MM.1S (cell line): ENCODE measurements around the gene TMPRSS3.

ENCODE experiments used
- DNase-seq: peaks from one replicate; pipeline ENCODE4 v3.0.0-alpha.2; 2015
- H2AFZ ChIP-seq: fragments of 300-600 bp; sonication (generic); 2 replicates; pipeline ENCODE4 v1.6.0; 2016; ENCODE audit warnings: antibody characterized with exemption, low read length
- H3F3A ChIP-seq: fragments of 300-600 bp; sonication (generic); 2 replicates; pipeline ENCODE4 v1.6.1; 2016; ENCODE audit warnings: mild to moderate bottlenecking, antibody characterized with exemption, low read length, moderate library complexity, mixed read lengths; ENCODE audit not compliant: insufficient read depth
- H3K27ac ChIP-seq: fragments of 300-600 bp; sonication (generic); 2 replicates; pipeline ENCODE4 v1.5.1; 2016; ENCODE audit warnings: mild to moderate bottlenecking, low read length
- H3K27me3 ChIP-seq: fragments of 300-600 bp; sonication (generic); replicated peaks from 2 replicates; pipeline ENCODE4 v1.6.0; 2016; ENCODE audit warnings: low read length; ENCODE audit not compliant: insufficient read depth
- H3K36me3 ChIP-seq: fragments of 300-600 bp; sonication (generic); replicated peaks from 2 replicates; pipeline ENCODE4 v1.6.1; 2016; ENCODE audit warnings: mild to moderate bottlenecking, low read length, mixed read lengths; ENCODE audit not compliant: insufficient read depth
- H3K4me1 ChIP-seq: fragments of 300-600 bp; sonication (generic); 2 replicates; pipeline ENCODE4 v1.6.1; 2016; ENCODE audit warnings: low read length, mixed read lengths
- H3K4me2 ChIP-seq: fragments of 300-600 bp; sonication (generic); 2 replicates; pipeline ENCODE4 v1.6.0; 2016; ENCODE audit warnings: low read depth, low read length
- H3K4me3 ChIP-seq: fragments of 300-600 bp; sonication (generic); 2 replicates; pipeline ENCODE4 v1.5.1; 2016; ENCODE audit warnings: low read length, mixed read lengths
- H3K79me2 ChIP-seq: fragments of 300-600 bp; sonication (generic); 2 replicates; pipeline ENCODE4 v1.6.1; 2016; ENCODE audit warnings: mixed run types, low read length, mixed read lengths
- H3K9ac ChIP-seq: fragments of 300-600 bp; sonication (generic); 2 replicates; pipeline ENCODE4 v1.6.1; 2016; ENCODE audit warnings: low read length, mixed read lengths
- H3K9me2 ChIP-seq: fragments of 300-600 bp; sonication (generic); replicated peaks from 2 replicates; pipeline ENCODE4 v1.6.1; 2016; ENCODE audit warnings: mild to moderate bottlenecking, low read length, mixed read lengths; ENCODE audit not compliant: insufficient read depth
- H3K9me3 ChIP-seq: fragments of 300-600 bp; sonication (generic); replicated peaks from 2 replicates; pipeline ENCODE4 v1.6.1; 2016; ENCODE audit warnings: mild to moderate bottlenecking, low read length, mixed read lengths; ENCODE audit not compliant: insufficient read depth
- H4K20me1 ChIP-seq: fragments of 300-600 bp; sonication (generic); 2 replicates; pipeline ENCODE4 v1.6.1; 2016; ENCODE audit warnings: mild to moderate bottlenecking, low read length, moderate library complexity, mixed read lengths; ENCODE audit not compliant: insufficient read depth
- EZH2 ChIP-seq: fragments of 300-600 bp; sonication (generic); optimal IDR thresholded peaks from 2 replicates; pipeline ENCODE3; 2017; ENCODE audit warnings: low read depth, mild to moderate bottlenecking, antibody characterized with exemption, low read length, mixed read lengths
- EZH2phosphoT487 ChIP-seq: fragments of 300-600 bp; sonication (generic); IDR thresholded peaks from 2 replicates; pipeline ENCODE4 v1.6.1; 2018; ENCODE audit warnings: antibody characterized with exemption, low read length
- TF ChIP-seq, protein P1 (sequence below): fragments of 300-600 bp; sonication (generic); IDR thresholded peaks from 2 replicates; pipeline ENCODE4 v1.5.1; 2016; ENCODE audit warnings: antibody characterized with exemption, low read length, mixed read lengths

Gene TMPRSS3

DNA sequence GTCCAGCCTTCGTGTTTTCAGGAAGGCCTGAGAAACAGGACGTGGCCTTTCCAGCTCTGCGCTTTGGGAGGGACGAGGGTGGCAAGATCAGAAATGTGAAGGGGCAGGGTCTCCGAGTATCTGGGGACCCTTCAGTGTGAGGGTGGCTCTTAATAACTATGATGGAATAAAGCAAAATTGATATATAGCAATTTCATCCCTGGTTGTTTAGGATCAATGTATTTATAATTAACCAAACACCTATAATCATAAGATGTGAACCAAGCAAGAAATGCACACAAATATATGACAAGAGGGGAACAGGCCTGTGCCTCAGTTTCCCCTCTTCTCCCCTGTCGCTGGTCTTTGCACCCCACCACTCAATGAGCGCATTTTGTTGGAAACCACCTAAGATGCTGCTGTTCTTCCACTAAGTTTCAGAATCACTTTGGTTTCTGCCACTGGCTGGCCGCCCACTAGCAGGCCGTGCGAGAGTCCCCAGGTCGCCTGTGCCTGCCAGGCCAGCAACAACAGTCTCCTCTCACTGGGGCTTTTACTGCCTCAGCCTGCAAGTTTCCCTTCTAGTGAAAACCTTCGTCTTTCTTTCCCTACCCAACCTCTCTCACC is 44.4 kb upstream of the TMPRSS3 start:
- Histone ChIP-seq H3K36me3 (no peaks in the 10 kb centered on the region), H3K9ac (no peak overlapping the region), H3K9me2 (no peaks in the 10 kb centered on the region), H3K79me2 (no peaks in the 10 kb centered on the region), H3K9me3 (no peaks in the 10 kb centered on the region), H2AFZ (no peak overlapping the region), H4K20me1 (no peaks in the 10 kb centered on the region), H3F3A (no peaks in the 10 kb centered on the region), H3K4me1 (no peaks in the 10 kb centered on the region), H3K4me3 (no peak overlapping the region), H3K27ac (no peak overlapping the region), H3K4me2 (no peak overlapping the region), H3K27me3 (peaks cover 99% of the 10 kb centered on the region)
- TF ChIP-seq EZH2 (no peak), EZH2phosphoT487 (no peak)
- TF ChIP-seq, protein P1, sequence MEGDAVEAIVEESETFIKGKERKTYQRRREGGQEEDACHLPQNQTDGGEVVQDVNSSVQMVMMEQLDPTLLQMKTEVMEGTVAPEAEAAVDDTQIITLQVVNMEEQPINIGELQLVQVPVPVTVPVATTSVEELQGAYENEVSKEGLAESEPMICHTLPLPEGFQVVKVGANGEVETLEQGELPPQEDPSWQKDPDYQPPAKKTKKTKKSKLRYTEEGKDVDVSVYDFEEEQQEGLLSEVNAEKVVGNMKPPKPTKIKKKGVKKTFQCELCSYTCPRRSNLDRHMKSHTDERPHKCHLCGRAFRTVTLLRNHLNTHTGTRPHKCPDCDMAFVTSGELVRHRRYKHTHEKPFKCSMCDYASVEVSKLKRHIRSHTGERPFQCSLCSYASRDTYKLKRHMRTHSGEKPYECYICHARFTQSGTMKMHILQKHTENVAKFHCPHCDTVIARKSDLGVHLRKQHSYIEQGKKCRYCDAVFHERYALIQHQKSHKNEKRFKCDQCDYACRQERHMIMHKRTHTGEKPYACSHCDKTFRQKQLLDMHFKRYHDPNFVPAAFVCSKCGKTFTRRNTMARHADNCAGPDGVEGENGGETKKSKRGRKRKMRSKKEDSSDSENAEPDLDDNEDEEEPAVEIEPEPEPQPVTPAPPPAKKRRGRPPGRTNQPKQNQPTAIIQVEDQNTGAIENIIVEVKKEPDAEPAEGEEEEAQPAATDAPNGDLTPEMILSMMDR: no peak
- DNase-seq: no peak

DNA sequence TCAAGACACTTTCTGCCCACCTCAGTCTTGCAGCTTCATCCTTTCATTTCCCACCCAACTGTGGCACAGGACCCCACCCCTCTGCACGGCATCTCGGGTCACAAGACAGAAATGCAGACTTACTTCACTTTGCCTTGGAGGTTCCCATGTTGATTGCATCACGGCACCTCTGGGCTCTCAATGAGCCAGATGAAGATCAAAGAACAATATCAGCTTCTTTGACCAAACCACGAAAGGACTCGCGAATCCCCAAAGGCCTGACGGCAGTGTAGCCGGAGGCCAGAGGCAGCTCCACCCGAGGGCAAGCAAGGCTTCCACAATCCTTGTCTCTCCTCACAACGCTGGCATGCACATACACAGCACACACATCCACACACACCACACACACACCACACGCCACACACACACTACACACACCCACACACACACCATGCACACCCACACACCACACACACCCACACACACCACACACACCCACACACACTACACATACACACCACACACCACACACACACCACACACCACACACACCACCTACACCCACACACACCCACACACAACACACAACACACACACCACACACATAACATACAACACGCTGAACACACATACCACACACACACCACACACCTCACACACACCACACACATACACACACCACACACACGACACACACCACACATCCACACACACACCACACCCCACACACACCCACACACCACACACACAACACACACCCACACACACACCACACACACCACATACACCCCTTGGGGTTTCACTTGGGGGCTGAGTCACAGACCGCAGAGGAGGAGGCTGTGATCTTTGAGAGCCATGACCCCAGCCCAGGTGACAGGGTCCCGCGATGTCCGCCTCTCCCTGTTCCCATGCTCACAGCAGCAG is 43.7 kb upstream of the TMPRSS3 start:
- Histone ChIP-seq H3K4me1 (no peaks in the 10 kb centered on the region), H3K9ac (no peak overlapping the region), H3F3A (no peaks in the 10 kb centered on the region), H3K27me3 (peaks cover 99% of the 10 kb centered on the region), H3K27ac (no peak overlapping the region), H3K79me2 (no peaks in the 10 kb centered on the region), H3K4me2 (no peak overlapping the region), H4K20me1 (no peaks in the 10 kb centered on the region), H3K9me2 (no peaks in the 10 kb centered on the region), H3K9me3 (no peaks in the 10 kb centered on the region), H2AFZ (no peak overlapping the region), H3K36me3 (no peaks in the 10 kb centered on the region), H3K4me3 (no peak overlapping the region)
- no peak for DNase-seq
- TF ChIP-seq, protein P1: no peak
- TF ChIP-seq EZH2 (no peak), EZH2phosphoT487 (no peak)

DNA sequence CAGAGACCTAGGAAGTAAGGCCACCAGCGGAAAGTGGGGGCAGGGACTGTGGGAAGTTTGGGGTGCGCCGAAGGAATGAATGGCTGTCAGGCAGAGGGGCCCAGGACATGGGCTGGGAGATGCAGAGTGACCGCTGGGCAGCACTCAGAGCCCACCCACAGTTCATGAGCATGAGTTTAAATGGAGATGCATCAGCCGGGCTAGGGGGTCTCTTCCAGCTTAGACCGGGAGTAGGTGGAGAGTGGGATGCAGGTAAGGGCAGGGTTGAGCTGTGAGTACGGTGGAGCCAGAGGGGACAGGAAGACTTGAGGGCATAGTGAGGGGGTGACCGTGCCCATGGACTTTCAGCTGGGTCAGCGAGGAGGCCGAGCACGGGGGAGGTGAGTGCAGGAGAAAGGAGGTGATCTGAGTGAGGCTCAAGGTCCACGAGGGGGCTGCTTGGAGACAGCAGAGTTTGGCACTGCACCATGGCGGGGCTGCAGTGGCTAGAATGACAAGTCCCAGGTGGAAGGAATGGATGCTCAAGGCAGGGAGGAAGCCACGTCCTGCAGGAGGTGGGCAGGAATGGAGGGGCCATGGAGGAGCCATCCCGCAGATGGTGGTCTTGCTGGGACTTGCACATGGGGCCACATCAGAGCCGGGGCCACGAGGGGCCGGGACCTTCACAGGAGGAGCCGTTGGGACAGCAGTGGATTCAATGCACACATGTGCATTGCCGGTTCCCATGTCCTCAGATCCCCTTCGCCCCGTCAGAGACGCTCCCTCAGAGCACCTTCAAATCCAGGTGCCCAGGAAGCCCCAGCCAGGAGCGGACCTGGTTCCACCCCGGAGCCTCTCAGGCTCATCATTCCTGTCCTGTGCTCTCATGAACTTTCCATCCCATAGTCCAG is 42.7 kb upstream of the TMPRSS3 start:
- Histone ChIP-seq H3K27me3 (peaks cover 99% of the 10 kb centered on the region), H3F3A (no peaks in the 10 kb centered on the region), H4K20me1 (no peaks in the 10 kb centered on the region), H3K9ac (no peak overlapping the region), H3K27ac (no peak overlapping the region), H3K4me1 (no peaks in the 10 kb centered on the region), H2AFZ (no peak overlapping the region), H3K79me2 (no peaks in the 10 kb centered on the region), H3K9me2 (no peaks in the 10 kb centered on the region), H3K36me3 (no peaks in the 10 kb centered on the region), H3K9me3 (no peaks in the 10 kb centered on the region), H3K4me3 (no peak overlapping the region), H3K4me2 (no peak overlapping the region)
- TF ChIP-seq, protein P1: no peak
- TF ChIP-seq EZH2phosphoT487 (no peak), EZH2 (no peak)
- no peak for DNase-seq
